ENCODE measurements around the gene MAPK9.
A peak's percentile ranks its signal among the peaks of the same experiment; 100 is the strongest.

The MAPK9 gene

GRCh38 chr5:180332861-180333260 lies 41.0 kb upstream of the MAPK9 start:
- Histone ChIP-seq H3K4me3 (ENCODE audit: low read depth, low read length) (no peak overlapping the region), H3K9ac (ENCODE audit: low read depth, low read length) (no peak overlapping the region), H3K9me3 (ENCODE audit: control insufficient read depth, insufficient read depth, low read length) (no peaks in the 10 kb centered on the region), H3K27me3 (ENCODE audit: control insufficient read depth, insufficient read depth, low read length) (no peaks in the 10 kb centered on the region), H3K36me3 (ENCODE audit: control insufficient read depth, insufficient read depth, low read length) (peaks cover 69% of the 10 kb centered on the region), H3K4me1 (ENCODE audit: control insufficient read depth, insufficient read depth, low read length) (peaks cover 12% of the 10 kb centered on the region)

- Histone ChIP-seq H3K9me3 (ENCODE audit: control insufficient read depth, insufficient read depth, low read length) (no peaks in the 10 kb centered on the region), H3K4me1 (ENCODE audit: control insufficient read depth, insufficient read depth, low read length) (peaks cover 12% of the 10 kb centered on the region), H3K4me3 (ENCODE audit: low read depth, low read length) (no peak overlapping the region), H3K36me3 (ENCODE audit: control insufficient read depth, insufficient read depth, low read length) (peaks cover 71% of the 10 kb centered on the region), H3K9ac (ENCODE audit: low read depth, low read length) (peak overlapping the region; percentile 56), H3K27me3 (ENCODE audit: control insufficient read depth, insufficient read depth, low read length) (no peaks in the 10 kb centered on the region)
Measured at GRCh38 chr5:180332051-180332517, 40.2 kb upstream of the MAPK9 start.

GRCh38 chr5:180331647-180331950 lies 39.7 kb upstream of the MAPK9 start:
- Histone ChIP-seq H3K9ac (ENCODE audit: low read depth, low read length) (peak overlapping the region; percentile 56), H3K36me3 (ENCODE audit: control insufficient read depth, insufficient read depth, low read length) (peaks cover 70% of the 10 kb centered on the region)

GRCh38 chr5:180330810-180331646 lies 39.1 kb upstream of the MAPK9 start:
- Histone ChIP-seq H3K27me3 (ENCODE audit: control insufficient read depth, insufficient read depth, low read length) (no peaks in the 10 kb centered on the region), H3K9ac (ENCODE audit: low read depth, low read length) (no peak overlapping the region), H3K4me3 (ENCODE audit: low read depth, low read length) (no peak overlapping the region), H3K36me3 (ENCODE audit: control insufficient read depth, insufficient read depth, low read length) (peaks cover 65% of the 10 kb centered on the region), H3K9me3 (ENCODE audit: control insufficient read depth, insufficient read depth, low read length) (no peaks in the 10 kb centered on the region), H3K4me1 (ENCODE audit: control insufficient read depth, insufficient read depth, low read length) (peaks cover 12% of the 10 kb centered on the region)

More at GRCh38 chr5:180331647-180331950, 39.7 kb upstream of the MAPK9 start:
- H3K9me3 ChIP-seq (ENCODE audit: control insufficient read depth, insufficient read depth, low read length): no peaks in the 10 kb centered on the region
- peaks cover 12% of the 10 kb centered on the region for H3K4me1 ChIP-seq (ENCODE audit: control insufficient read depth, insufficient read depth, low read length)
- H3K4me3 ChIP-seq (ENCODE audit: low read depth, low read length): no peak overlapping the region
- H3K27me3 ChIP-seq (ENCODE audit: control insufficient read depth, insufficient read depth, low read length): no peaks in the 10 kb centered on the region

GRCh38 chr5:180330270-180330648 lies 38.4 kb upstream of the MAPK9 start:
- no peaks in the 10 kb centered on the region for H3K9me3 ChIP-seq (ENCODE audit: control insufficient read depth, insufficient read depth, low read length)
- H3K4me1 ChIP-seq (ENCODE audit: control insufficient read depth, insufficient read depth, low read length): peaks cover 12% of the 10 kb centered on the region
- no peaks in the 10 kb centered on the region for H3K27me3 ChIP-seq (ENCODE audit: control insufficient read depth, insufficient read depth, low read length)
- no peak overlapping the region for H3K9ac ChIP-seq (ENCODE audit: low read depth, low read length)
- H3K36me3 ChIP-seq (ENCODE audit: control insufficient read depth, insufficient read depth, low read length): peaks cover 58% of the 10 kb centered on the region
- no peak overlapping the region for H3K4me3 ChIP-seq (ENCODE audit: low read depth, low read length)

- Histone ChIP-seq H3K9ac (ENCODE audit: low read depth, low read length) (no peak overlapping the region), H3K9me3 (ENCODE audit: control insufficient read depth, insufficient read depth, low read length) (no peaks in the 10 kb centered on the region), H3K4me3 (ENCODE audit: low read depth, low read length) (no peak overlapping the region), H3K36me3 (ENCODE audit: control insufficient read depth, insufficient read depth, low read length) (peaks cover 58% of the 10 kb centered on the region), H3K27me3 (ENCODE audit: control insufficient read depth, insufficient read depth, low read length) (no peaks in the 10 kb centered on the region), H3K4me1 (ENCODE audit: control insufficient read depth, insufficient read depth, low read length) (peaks cover 12% of the 10 kb centered on the region)
Measured at GRCh38 chr5:180329606-180330269, 37.9 kb upstream of the MAPK9 start.

GRCh38 chr5:180329138-180329435 lies 37.2 kb upstream of the MAPK9 start:
- Histone ChIP-seq H3K27me3 (ENCODE audit: control insufficient read depth, insufficient read depth, low read length) (no peaks in the 10 kb centered on the region), H3K4me1 (ENCODE audit: control insufficient read depth, insufficient read depth, low read length) (peaks cover 12% of the 10 kb centered on the region), H3K4me3 (ENCODE audit: low read depth, low read length) (no peak overlapping the region), H3K9ac (ENCODE audit: low read depth, low read length) (no peak overlapping the region), H3K9me3 (ENCODE audit: control insufficient read depth, insufficient read depth, low read length) (no peaks in the 10 kb centered on the region), H3K36me3 (ENCODE audit: control insufficient read depth, insufficient read depth, low read length) (peaks cover 54% of the 10 kb centered on the region)

GRCh38 chr5:180328296-180329137 lies 36.6 kb upstream of the MAPK9 start:
- H3K4me1 ChIP-seq (ENCODE audit: control insufficient read depth, insufficient read depth, low read length): peaks cover 12% of the 10 kb centered on the region
- H3K4me3 ChIP-seq (ENCODE audit: low read depth, low read length): no peak overlapping the region
- peaks cover 53% of the 10 kb centered on the region for H3K36me3 ChIP-seq (ENCODE audit: control insufficient read depth, insufficient read depth, low read length)
- no peak overlapping the region for H3K9ac ChIP-seq (ENCODE audit: low read depth, low read length)
- no peaks in the 10 kb centered on the region for H3K27me3 ChIP-seq (ENCODE audit: control insufficient read depth, insufficient read depth, low read length)
- no peaks in the 10 kb centered on the region for H3K9me3 ChIP-seq (ENCODE audit: control insufficient read depth, insufficient read depth, low read length)

- Histone ChIP-seq H3K9ac (ENCODE audit: low read depth, low read length) (no peak overlapping the region), H3K27me3 (ENCODE audit: control insufficient read depth, insufficient read depth, low read length) (no peaks in the 10 kb centered on the region), H3K9me3 (ENCODE audit: control insufficient read depth, insufficient read depth, low read length) (no peaks in the 10 kb centered on the region), H3K36me3 (ENCODE audit: control insufficient read depth, insufficient read depth, low read length) (peaks cover 63% of the 10 kb centered on the region), H3K4me1 (ENCODE audit: control insufficient read depth, insufficient read depth, low read length) (peaks cover 12% of the 10 kb centered on the region), H3K4me3 (ENCODE audit: low read depth, low read length) (no peak overlapping the region)
Measured at GRCh38 chr5:180326989-180327565, 35.2 kb upstream of the MAPK9 start.

- H3K9ac ChIP-seq (ENCODE audit: low read depth, low read length): no peak overlapping the region
- no peak overlapping the region for H3K4me3 ChIP-seq (ENCODE audit: low read depth, low read length)
- no peaks in the 10 kb centered on the region for H3K9me3 ChIP-seq (ENCODE audit: control insufficient read depth, insufficient read depth, low read length)
- peaks cover 50% of the 10 kb centered on the region for H3K36me3 ChIP-seq (ENCODE audit: control insufficient read depth, insufficient read depth, low read length)
- no peaks in the 10 kb centered on the region for H3K4me1 ChIP-seq (ENCODE audit: control insufficient read depth, insufficient read depth, low read length)
- H3K27me3 ChIP-seq (ENCODE audit: control insufficient read depth, insufficient read depth, low read length): no peaks in the 10 kb centered on the region
Measured at GRCh38 chr5:180324601-180324950, 32.7 kb upstream of the MAPK9 start.

GRCh38 chr5:180323941-180324600 lies 32.2 kb upstream of the MAPK9 start:
- no peaks in the 10 kb centered on the region for H3K9me3 ChIP-seq (ENCODE audit: control insufficient read depth, insufficient read depth, low read length)
- H3K36me3 ChIP-seq (ENCODE audit: control insufficient read depth, insufficient read depth, low read length): peaks cover 46% of the 10 kb centered on the region
- H3K9ac ChIP-seq (ENCODE audit: low read depth, low read length): no peak overlapping the region
- no peaks in the 10 kb centered on the region for H3K4me1 ChIP-seq (ENCODE audit: control insufficient read depth, insufficient read depth, low read length)
- no peaks in the 10 kb centered on the region for H3K27me3 ChIP-seq (ENCODE audit: control insufficient read depth, insufficient read depth, low read length)
- no peak overlapping the region for H3K4me3 ChIP-seq (ENCODE audit: low read depth, low read length)
